ENCODE results near the gene DLG4.

Gene DLG4

GRCh38 chr17:7260651-7261378, 41.2 kb upstream of the DLG4 start (continued):
- TF ChIP-seq TOX (CRISPR knock-in tag; IDR thresholded peaks at IDR 0.05; ENCODE audit: borderline replicate concordance) (no peak), CSRNP3 (CRISPR knock-in tag; IDR thresholded peaks at IDR 0.05) (no peak)

GRCh38 chr17:7260151-7260550, 40.5 kb upstream of the DLG4 start:
- no peak for TF ChIP-seq ZNF70 (CRISPR knock-in tag; IDR thresholded peaks at IDR 0.05)
- no peak for TF ChIP-seq PATZ1 (CRISPR knock-in tag; IDR thresholded peaks at IDR 0.05; ENCODE audit: borderline replicate concordance)
- TF ChIP-seq OSR1 (CRISPR knock-in tag; IDR thresholded peaks at IDR 0.05) = no peak
- TF ChIP-seq ZFP3 (CRISPR knock-in tag; IDR thresholded peaks at IDR 0.05) = no peak
- no peak for TF ChIP-seq CSDC2 (CRISPR knock-in tag; IDR thresholded peaks at IDR 0.05)
- TF ChIP-seq CSRNP3 (CRISPR knock-in tag; IDR thresholded peaks at IDR 0.05) = no peak
- TF ChIP-seq ZFP30 (CRISPR knock-in tag; IDR thresholded peaks at IDR 0.05) = no peak
- TF ChIP-seq CREB5 (CRISPR knock-in tag; IDR thresholded peaks at IDR 0.05; ENCODE audit: low read depth) = no peak
- TF ChIP-seq ISL1 (CRISPR knock-in tag; IDR thresholded peaks at IDR 0.05) = no peak
- no peak for TF ChIP-seq ZNF8 (CRISPR knock-in tag; IDR thresholded peaks at IDR 0.05)
- no peak for TF ChIP-seq RARB (CRISPR knock-in tag; IDR thresholded peaks at IDR 0.05)
- no peak for TF ChIP-seq TOX (CRISPR knock-in tag; IDR thresholded peaks at IDR 0.05; ENCODE audit: borderline replicate concordance)
- no peak for TF ChIP-seq TCF4 (CRISPR knock-in tag; IDR thresholded peaks at IDR 0.05; ENCODE audit: borderline replicate concordance)
- no peak for TF ChIP-seq ESRRG (CRISPR knock-in tag; IDR thresholded peaks at IDR 0.05)
- no peak for TF ChIP-seq BACH2 (CRISPR knock-in tag; IDR thresholded peaks at IDR 0.05; ENCODE audit: borderline replicate concordance)
- TF ChIP-seq GLIS3 (CRISPR knock-in tag; IDR thresholded peaks at IDR 0.05) = no peak
- no peak for TF ChIP-seq PPARA (CRISPR knock-in tag; IDR thresholded peaks at IDR 0.05; ENCODE audit: borderline replicate concordance)
- TF ChIP-seq ZC3H10 (CRISPR knock-in tag; IDR thresholded peaks at IDR 0.05) = no peak
- ATAC-seq = no peak

GRCh38 chr17:7259555-7259889, 39.9 kb upstream of the DLG4 start:
- TF ChIP-seq SNAI2 (CRISPR knock-in tag; IDR thresholded peaks at IDR 0.05) (no peak), BACH2 (CRISPR knock-in tag; IDR thresholded peaks at IDR 0.05; ENCODE audit: borderline replicate concordance) (no peak), ARNTL (CRISPR knock-in tag; IDR thresholded peaks at IDR 0.05; ENCODE audit: borderline replicate concordance, low read depth) (no peak), ESRRG (CRISPR knock-in tag; IDR thresholded peaks at IDR 0.05) (no peak), ZFP3 (CRISPR knock-in tag; IDR thresholded peaks at IDR 0.05) (no peak), ISL1 (CRISPR knock-in tag; IDR thresholded peaks at IDR 0.05) (no peak), POU6F1 (CRISPR knock-in tag; IDR thresholded peaks at IDR 0.05; ENCODE audit: borderline replicate concordance, low read depth) (no peak), TCF4 (CRISPR knock-in tag; IDR thresholded peaks at IDR 0.05; ENCODE audit: borderline replicate concordance) (no peak), CSRNP3 (CRISPR knock-in tag; IDR thresholded peaks at IDR 0.05) (no peak), PATZ1 (CRISPR knock-in tag; IDR thresholded peaks at IDR 0.05; ENCODE audit: borderline replicate concordance) (no peak), ZNF8 (CRISPR knock-in tag; IDR thresholded peaks at IDR 0.05) (no peak), CSDC2 (CRISPR knock-in tag; IDR thresholded peaks at IDR 0.05) (no peak), TOX (CRISPR knock-in tag; IDR thresholded peaks at IDR 0.05; ENCODE audit: borderline replicate concordance) (no peak), ZNF70 (CRISPR knock-in tag; IDR thresholded peaks at IDR 0.05) (no peak), PPARA (CRISPR knock-in tag; IDR thresholded peaks at IDR 0.05; ENCODE audit: borderline replicate concordance) (no peak)
- ATAC-seq = no peak
